Globus pallidus (tissue), 1 donor: ENCODE measurements around the gene SSBP1.
A peak's percentile ranks its signal among the peaks of the same experiment; 100 is the strongest.
"Not testable (repeated sequence)": the region's sequence is repeated elsewhere in the genome, so short reads cannot be mapped to it uniquely, and the experiment has no call there.

Experiments
- DNase-seq: peaks from one replicate; pipeline ENCODE4 v3.0.0-alpha.2; 2015; ENCODE audit warnings: low spot score

SSBP1 gene

DNA sequence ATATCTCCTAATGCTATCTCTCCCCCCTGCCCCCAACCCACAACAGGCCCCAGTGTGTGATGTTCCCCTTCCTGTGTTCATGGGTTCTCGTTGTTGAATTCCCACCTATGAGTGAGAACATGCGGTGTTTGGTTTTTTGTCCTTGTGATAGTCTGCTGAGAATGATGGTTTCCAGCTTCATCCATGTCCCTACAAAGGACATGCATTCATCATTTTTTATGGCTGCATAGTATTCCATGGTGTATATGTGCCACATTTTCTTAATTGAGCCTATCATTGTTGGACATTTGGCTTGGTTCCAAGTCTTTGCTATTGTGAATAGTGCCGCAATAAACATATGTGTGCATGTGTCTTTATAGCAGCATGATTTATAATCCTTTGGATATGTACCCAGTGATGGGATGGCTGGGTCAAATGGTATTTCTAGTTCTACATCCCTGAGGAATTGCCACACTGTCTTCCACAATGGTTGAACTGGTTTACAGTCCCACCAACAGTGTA is 32.0 kb downstream of the SSBP1 start:
- not testable (repeated sequence) for DNase-seq

GRCh38 chr7:141776374-141776773 is 38.2 kb downstream of the SSBP1 start, which contains the start of gene TAS2R4:
TAS2R4 (plus strand) TSS chr7:141776674; CDS start chr7:141778489, 1,815 bp downstream.
- no peak for DNase-seq

- DNase-seq = peak; percentile 63
Measured at GRCh38 chr7:141785706-141786552, 47.8 kb downstream of the SSBP1 start.

DNA sequence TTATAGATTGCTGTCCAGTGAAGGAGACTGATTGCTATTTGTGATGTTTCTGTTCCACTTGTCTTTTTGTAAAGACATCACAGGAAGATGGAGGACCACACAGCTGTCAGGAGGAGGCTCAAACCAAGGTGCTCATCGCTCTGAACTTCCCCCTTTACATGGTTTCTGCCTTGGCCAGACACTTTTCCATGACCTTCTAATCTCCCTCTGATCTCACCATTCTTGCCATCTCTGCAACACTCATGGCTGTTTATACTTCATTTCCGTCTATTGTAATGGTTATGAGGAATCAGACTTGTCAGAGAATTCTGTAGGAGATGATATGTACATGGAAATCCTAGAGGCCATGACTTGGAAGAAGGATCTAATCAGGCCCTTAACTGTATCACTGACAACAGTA is 50.1 kb downstream of the SSBP1 start:
- no peak for DNase-seq

GRCh38 chr7:141789917-141790316 is 51.8 kb downstream of the SSBP1 start, which contains the start of gene TAS2R5:
TAS2R5 (plus strand) TSS chr7:141790217; CDS start chr7:141790362, 145 bp downstream.
- DNase-seq = no peak

GRCh38 chr7:141792526-141792925 is 54.4 kb downstream of the SSBP1 start:
- DNase-seq = no peak
